Urinary bladder (tissue), 4 donors: Measurements from ENCODE around the gene SLC22A12. TPM values are rescaled to one million over a fixed set of nuclear protein-coding genes. Genes with fewer than 3 reads are reported as not detected.
A peak's percentile ranks its signal among the peaks of the same experiment; 100 is the strongest.

Experiments used
- DNase-seq: peaks from one replicate; pipeline ENCODE4 v3.0.0-alpha.2; 2015; ENCODE audit errors: extremely low spot score
- H3K27ac ChIP-seq: one replicate; pipeline ENCODE4 v1.5.1; 2013; ENCODE audit warnings: low read depth, mild to moderate bottlenecking, moderate library complexity
- H3K36me3 ChIP-seq: one replicate; pipeline ENCODE4 v1.6.1; 2013; ENCODE audit warnings: mild to moderate bottlenecking, moderate library complexity; ENCODE audit not compliant: insufficient read depth
- H3K4me1 ChIP-seq: one replicate; pipeline ENCODE4 v1.6.1; 2013; ENCODE audit warnings: mild to moderate bottlenecking, moderate library complexity; ENCODE audit not compliant: insufficient read depth
- H3K4me3 ChIP-seq: one replicate; pipeline ENCODE4 v1.5.1; 2013; ENCODE audit warnings: low read depth, low read length
- WGBS: extraction: QIAGEN DNeasy Blood & Tissue Kit; methylation state at CpG from one replicate; pipeline ENCODE4 v1.1.7; 2013; 5-methylcytosine and 5-hydroxymethylcytosine counted together
- polyA plus RNA-seq: library from polyadenylated mRNA; stranded (reverse); fragments of 200-250 nt; gene quantifications from one replicate; pipeline ENCODE4 v1.2.3, GENCODE V29; 2013
- total RNA-seq: library from RNA; depleted of rRNA; stranded (reverse); fragments of >200 nt; gene quantifications from one replicate; pipeline ENCODE4 v1.2.3, GENCODE V29; 2014
- donor health status: healthy with polysubstance abuse.
- donor health status: healthy.

Gene SLC22A12
- total and polyA plus RNA-seq, 2 donors, result not detected

- no peak for DNase-seq
Observed at GRCh38 chr11:64598797-64599697, 8.0 kb downstream of the SLC22A12 start.

GRCh38 chr11:64599698-64600211, 8.7 kb downstream of the SLC22A12 start:
- Histone ChIP-seq H3K27ac (no peak overlapping the region), H3K36me3 (no peaks in the 10 kb centered on the region), H3K4me3 (no peak overlapping the region), H3K4me1 (no peaks in the 10 kb centered on the region)
- no peak for DNase-seq
- 88% methylated on average over 17 of the region's 17 CpGs for WGBS

More at GRCh38 chr11:64598797-64599697, 8.0 kb downstream of the SLC22A12 start:
- Histone ChIP-seq H3K4me1 (no peaks in the 10 kb centered on the region), H3K4me3 (no peak overlapping the region), H3K36me3 (no peaks in the 10 kb centered on the region), H3K27ac (no peak overlapping the region)
- 76% methylated on average over 23 of the region's 23 CpGs for WGBS

GRCh38 chr11:64600281-64600992, 9.4 kb downstream of the SLC22A12 start:
- no peaks in the 10 kb centered on the region for H3K4me1 ChIP-seq
- DNase-seq, result no peak
- 92% methylated on average over 19 of the region's 19 CpGs for WGBS
- H3K27ac ChIP-seq, result no peak overlapping the region
- H3K36me3 ChIP-seq, result no peaks in the 10 kb centered on the region
- H3K4me3 ChIP-seq, result no peak overlapping the region

- Histone ChIP-seq H3K4me3 (no peak overlapping the region), H3K36me3 (no peaks in the 10 kb centered on the region), H3K27ac (no peak overlapping the region), H3K4me1 (no peaks in the 10 kb centered on the region)
- DNase-seq, result no peak
- WGBS, result 81% methylated on average over 12 of the region's 12 CpGs
Observed at GRCh38 chr11:64601605-64602465, 10.8 kb downstream of the SLC22A12 start.

GRCh38 chr11:64602466-64603070, 11.5 kb downstream of the SLC22A12 start:
- Histone ChIP-seq H3K4me1 (no peaks in the 10 kb centered on the region), H3K4me3 (no peak overlapping the region), H3K27ac (no peak overlapping the region), H3K36me3 (no peaks in the 10 kb centered on the region)
- WGBS, result 90% methylated on average over 10 of the region's 10 CpGs
- DNase-seq, result no peak

- 86% methylated on average over 10 of the region's 10 CpGs for WGBS
- no peaks in the 10 kb centered on the region for H3K36me3 ChIP-seq
- DNase-seq, result no peak
- H3K4me3 ChIP-seq, result no peak overlapping the region
- no peaks in the 10 kb centered on the region for H3K4me1 ChIP-seq
- H3K27ac ChIP-seq, result no peak overlapping the region
Observed at GRCh38 chr11:64603411-64604110, 12.5 kb downstream of the SLC22A12 start.

GRCh38 chr11:64604458-64605243, 13.6 kb downstream of the SLC22A12 start:
- 72% methylated on average over 7 of the region's 7 CpGs for WGBS
- no peak overlapping the region for H3K4me3 ChIP-seq
- H3K4me1 ChIP-seq, result no peaks in the 10 kb centered on the region
- no peaks in the 10 kb centered on the region for H3K36me3 ChIP-seq
- DNase-seq, result no peak
- H3K27ac ChIP-seq, result no peak overlapping the region

GRCh38 chr11:64605244-64605560, 14.2 kb downstream of the SLC22A12 start:
- H3K36me3 ChIP-seq, result no peaks in the 10 kb centered on the region
- WGBS, result 65% methylated on average over 10 of the region's 10 CpGs
- no peak for DNase-seq
- no peak overlapping the region for H3K27ac ChIP-seq
- no peak overlapping the region for H3K4me3 ChIP-seq
- H3K4me1 ChIP-seq, result no peaks in the 10 kb centered on the region

- no peak for DNase-seq
- no peaks in the 10 kb centered on the region for H3K4me1 ChIP-seq
- no peak overlapping the region for H3K27ac ChIP-seq
- no peak overlapping the region for H3K4me3 ChIP-seq
- WGBS, result 77% methylated on average over 21 of the region's 21 CpGs
- H3K36me3 ChIP-seq, result no peaks in the 10 kb centered on the region
Observed at GRCh38 chr11:64605656-64606585, 14.9 kb downstream of the SLC22A12 start.

- 85% methylated on average over 23 of the region's 23 CpGs for WGBS
- no peak overlapping the region for H3K27ac ChIP-seq
- H3K4me1 ChIP-seq, result no peaks in the 10 kb centered on the region
- H3K36me3 ChIP-seq, result no peaks in the 10 kb centered on the region
- DNase-seq, result no peak
- no peak overlapping the region for H3K4me3 ChIP-seq
Observed at GRCh38 chr11:64606796-64607380, 15.9 kb downstream of the SLC22A12 start.

GRCh38 chr11:64607381-64607985, 16.5 kb downstream of the SLC22A12 start:
- H3K36me3 ChIP-seq, result no peaks in the 10 kb centered on the region
- peak overlapping the region; percentile 21 for H3K4me3 ChIP-seq
- no peaks in the 10 kb centered on the region for H3K4me1 ChIP-seq
- no peak overlapping the region for H3K27ac ChIP-seq
- DNase-seq, result no peak
- WGBS, result 64% methylated on average over 55 of the region's 55 CpGs
